GM21717 (cell line): ENCODE results near the gene INAVA.

ENCODE experiments used
- ATAC-seq: cut with Tn5 transposase; IDR thresholded peaks from one replicate; pipeline ENCODE4 v1.9.1; 2021; ENCODE audit warnings: mild to moderate bottlenecking, moderate library complexity; ENCODE audit not compliant: unreplicated experiment

INAVA gene

GRCh38 chr1:200875416-200875815, 19.3 kb upstream of the INAVA start:
- no peak for ATAC-seq

- ATAC-seq = no peak
Measured at GRCh38 chr1:200877010-200877409, 17.7 kb upstream of the INAVA start.

- ATAC-seq = peak; percentile 54
Measured at GRCh38 chr1:200877839-200878551, 16.7 kb upstream of the INAVA start.

- ATAC-seq = peak; percentile 79
Measured at GRCh38 chr1:200880212-200880611, 14.5 kb upstream of the INAVA start.

GRCh38 chr1:200883118-200883517, 11.6 kb upstream of the INAVA start:
- ATAC-seq = no peak

GRCh38 chr1:200885623-200886402, 8.9 kb upstream of the INAVA start:
- no peak for ATAC-seq

GRCh38 chr1:200886594-200886993, 8.1 kb upstream of the INAVA start:
- ATAC-seq = no peak

GRCh38 chr1:200887036-200887435, 7.7 kb upstream of the INAVA start:
- no peak for ATAC-seq

GRCh38 chr1:200887772-200888348, 6.8 kb upstream of the INAVA start:
- no peak for ATAC-seq

GRCh38 chr1:200888349-200888838, 6.3 kb upstream of the INAVA start:
- peak; percentile 93 for ATAC-seq

GRCh38 chr1:200889571-200889970, 5.1 kb upstream of the INAVA start:
- ATAC-seq = no peak

- ATAC-seq = no peak
Measured at GRCh38 chr1:200890027-200890426, 4.7 kb upstream of the INAVA start.

GRCh38 chr1:200890818-200891773, 3.6 kb upstream of the INAVA start:
- ATAC-seq = peak; percentile 37

GRCh38 chr1:200891774-200892157, 2.9 kb upstream of the INAVA start:
- no peak for ATAC-seq

GRCh38 chr1:200892546-200892945, 2.2 kb upstream of the INAVA start:
- no peak for ATAC-seq

GRCh38 chr1:200892958-200893357, 1.7 kb upstream of the INAVA start:
- no peak for ATAC-seq

- ATAC-seq = no peak
Measured at GRCh38 chr1:200893411-200893901, 1.2 kb upstream of the INAVA start.

GRCh38 chr1:200895443-200895789, 716 bp downstream of the INAVA start:
- no peak for ATAC-seq

- ATAC-seq = no peak
Measured at GRCh38 chr1:200895801-200896530, 1.3 kb downstream of the INAVA start.
